ENCODE results near the gene TRPC6. TPM values are rescaled to one million over a fixed set of nuclear protein-coding genes. Genes with fewer than 3 reads are reported as not detected.
"Not testable (repeated sequence)": the region's sequence is repeated elsewhere in the genome, so short reads cannot be mapped to it uniquely, and the experiment has no call there.

TRPC6 gene
- total and polyA plus RNA-seq, 3 donors from 2014 or later = 1.4 to 4.1 (median 3.7) TPM

DNA sequence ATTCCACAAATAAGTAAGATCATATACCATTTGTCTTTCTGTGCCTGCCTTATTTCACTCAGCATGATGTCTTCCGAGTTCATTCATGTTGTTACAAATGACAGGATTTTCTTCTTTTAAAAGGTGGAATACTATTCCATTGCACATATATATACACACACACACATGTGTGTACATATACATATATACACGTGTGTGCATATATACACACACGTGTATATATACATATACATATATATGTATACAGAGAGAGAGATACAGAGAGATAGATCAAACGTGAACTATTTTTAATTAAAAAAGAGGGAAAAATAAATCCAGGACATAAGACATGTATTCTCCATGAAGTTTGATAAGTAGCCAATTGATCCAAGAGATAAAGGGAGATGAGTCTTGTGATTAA is 108.1 kb downstream of the TRPC6 start:
- Histone ChIP-seq H3K9me3 (no peaks in the 10 kb centered on the region), H3K27me3 (no peaks in the 10 kb centered on the region), H3K36me3 (ENCODE audit: low read depth, missing control alignments) (no peaks in the 10 kb centered on the region), H3K27ac (no peak overlapping the region), H3K4me3 (no peak overlapping the region), H3K4me1 (no peaks in the 10 kb centered on the region)
- no peak for TF ChIP-seq POLR2A (IDR thresholded peaks at IDR 0.05)
- TF ChIP-seq, protein P1, sequence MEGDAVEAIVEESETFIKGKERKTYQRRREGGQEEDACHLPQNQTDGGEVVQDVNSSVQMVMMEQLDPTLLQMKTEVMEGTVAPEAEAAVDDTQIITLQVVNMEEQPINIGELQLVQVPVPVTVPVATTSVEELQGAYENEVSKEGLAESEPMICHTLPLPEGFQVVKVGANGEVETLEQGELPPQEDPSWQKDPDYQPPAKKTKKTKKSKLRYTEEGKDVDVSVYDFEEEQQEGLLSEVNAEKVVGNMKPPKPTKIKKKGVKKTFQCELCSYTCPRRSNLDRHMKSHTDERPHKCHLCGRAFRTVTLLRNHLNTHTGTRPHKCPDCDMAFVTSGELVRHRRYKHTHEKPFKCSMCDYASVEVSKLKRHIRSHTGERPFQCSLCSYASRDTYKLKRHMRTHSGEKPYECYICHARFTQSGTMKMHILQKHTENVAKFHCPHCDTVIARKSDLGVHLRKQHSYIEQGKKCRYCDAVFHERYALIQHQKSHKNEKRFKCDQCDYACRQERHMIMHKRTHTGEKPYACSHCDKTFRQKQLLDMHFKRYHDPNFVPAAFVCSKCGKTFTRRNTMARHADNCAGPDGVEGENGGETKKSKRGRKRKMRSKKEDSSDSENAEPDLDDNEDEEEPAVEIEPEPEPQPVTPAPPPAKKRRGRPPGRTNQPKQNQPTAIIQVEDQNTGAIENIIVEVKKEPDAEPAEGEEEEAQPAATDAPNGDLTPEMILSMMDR (IDR thresholded peaks at IDR 0.05) = no peak
- no peak for DNase-seq
- intact Hi-C loops (cut with DNase I; ENCODE audit: low total_unique reads) = no loop called here
- 85% methylated on average over 4 of the region's 4 CpGs for WGBS, 2 donors

DNA sequence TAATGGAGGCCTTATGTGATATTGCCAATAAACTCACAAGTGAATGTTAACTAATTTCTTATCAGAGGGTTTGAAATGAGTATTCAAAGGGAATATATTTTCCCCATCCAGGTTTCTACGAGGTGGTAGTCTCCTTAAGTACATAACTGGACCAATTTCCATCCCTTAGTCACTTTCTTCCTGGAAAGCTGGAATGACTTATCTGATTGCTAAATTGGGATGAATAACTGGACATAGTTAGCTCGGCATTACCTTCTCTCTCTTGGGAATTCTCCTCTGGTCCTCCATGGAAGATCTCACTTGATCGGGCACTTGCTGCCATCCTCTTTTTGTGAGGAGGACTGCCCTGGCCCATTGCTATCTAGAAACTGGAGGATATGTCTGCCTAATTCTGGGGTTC is 109.1 kb downstream of the TRPC6 start:
- no peak overlapping the region for H3K4me3 ChIP-seq
- TF ChIP-seq POLR2A (IDR thresholded peaks at IDR 0.05) = no peak
- TF ChIP-seq, protein P1 (IDR thresholded peaks at IDR 0.05) = no peak
- H3K36me3 ChIP-seq (ENCODE audit: low read depth, missing control alignments) = no peaks in the 10 kb centered on the region
- intact Hi-C loops (cut with DNase I; ENCODE audit: low total_unique reads) = no loop called here
- H3K9me3 ChIP-seq = no peaks in the 10 kb centered on the region
- DNase-seq = no peak
- no peak overlapping the region for H3K27ac ChIP-seq
- H3K4me1 ChIP-seq = no peaks in the 10 kb centered on the region
- H3K27me3 ChIP-seq = no peaks in the 10 kb centered on the region
- 83 to 90% methylated on average over 3 of the region's 3 CpGs for WGBS, 2 donors

DNA sequence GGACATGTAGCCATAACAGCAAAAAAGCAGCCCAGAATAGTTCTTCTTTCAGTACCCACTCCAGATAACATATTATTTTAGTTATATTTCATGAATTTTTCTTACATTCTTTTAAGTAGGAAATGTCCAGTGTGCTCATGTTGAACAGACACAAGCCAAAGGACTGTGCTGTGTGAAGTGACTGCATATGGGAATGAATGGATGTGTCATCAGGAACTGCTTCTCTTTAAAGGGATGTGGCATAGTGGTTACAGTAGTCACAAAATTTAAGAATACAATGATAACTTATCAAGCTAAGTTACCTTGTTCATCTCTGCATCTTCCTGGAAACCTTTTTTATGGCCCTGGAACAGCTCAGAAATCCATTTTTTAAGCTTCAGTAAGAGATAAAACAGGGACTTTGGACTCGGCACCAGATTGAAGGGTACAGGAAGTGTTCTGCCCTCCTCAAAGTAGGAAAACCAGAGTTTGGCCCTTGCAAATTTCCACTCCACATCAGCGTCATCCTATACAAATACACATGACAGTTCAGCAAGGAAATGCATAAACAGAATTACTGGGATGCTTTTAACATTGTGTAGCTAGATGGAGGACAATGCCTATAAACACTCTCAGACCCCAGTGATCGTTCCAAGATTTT is 112.8 kb downstream of the TRPC6 start:
- DNase-seq = no peak
- no peaks in the 10 kb centered on the region for H3K9me3 ChIP-seq
- 81 to 91% methylated on average over 3 of the region's 3 CpGs for WGBS, 2 donors
- H3K27me3 ChIP-seq = no peaks in the 10 kb centered on the region
- TF ChIP-seq, protein P1 (IDR thresholded peaks at IDR 0.05) = no peak
- no peak for TF ChIP-seq POLR2A (IDR thresholded peaks at IDR 0.05)
- no peaks in the 10 kb centered on the region for H3K4me1 ChIP-seq
- no peak overlapping the region for H3K27ac ChIP-seq
- intact Hi-C loops (cut with DNase I; ENCODE audit: low total_unique reads) = no loop called here
- H3K4me3 ChIP-seq = no peak overlapping the region
- H3K36me3 ChIP-seq (ENCODE audit: low read depth, missing control alignments) = no peaks in the 10 kb centered on the region

DNA sequence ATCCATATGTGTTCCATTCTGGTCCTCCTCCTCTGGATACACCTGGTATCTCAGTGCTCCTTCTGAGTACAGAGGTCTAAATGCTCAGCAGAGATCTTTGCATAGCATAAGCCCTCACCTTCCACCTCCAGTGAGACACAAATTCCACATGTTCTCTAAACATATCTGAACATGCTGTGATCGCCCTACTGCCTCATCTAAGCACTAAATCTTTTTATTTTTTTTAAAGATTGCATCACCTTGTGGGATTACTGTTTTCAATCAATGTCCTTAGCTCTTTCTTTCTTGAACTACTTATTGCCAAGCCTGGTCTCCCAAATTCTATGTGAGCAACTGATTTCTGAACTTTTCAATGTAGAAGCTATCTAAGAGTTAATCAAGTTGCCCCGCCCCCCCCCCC is 113.4 kb downstream of the TRPC6 start:
- Histone ChIP-seq H3K27me3 (no peaks in the 10 kb centered on the region), H3K9me3 (no peaks in the 10 kb centered on the region), H3K4me1 (no peaks in the 10 kb centered on the region), H3K4me3 (no peak overlapping the region), H3K36me3 (ENCODE audit: low read depth, missing control alignments) (no peaks in the 10 kb centered on the region), H3K27ac (no peak overlapping the region)
- whole genome bisulfite sequencing, 2 donors = 61 to 87% methylated on average over 2 of the region's 2 CpGs
- no peak for DNase-seq
- intact Hi-C loops (cut with DNase I; ENCODE audit: low total_unique reads) = no loop called here
- TF ChIP-seq, protein P1 (IDR thresholded peaks at IDR 0.05) = no peak
- TF ChIP-seq POLR2A (IDR thresholded peaks at IDR 0.05) = no peak

DNA sequence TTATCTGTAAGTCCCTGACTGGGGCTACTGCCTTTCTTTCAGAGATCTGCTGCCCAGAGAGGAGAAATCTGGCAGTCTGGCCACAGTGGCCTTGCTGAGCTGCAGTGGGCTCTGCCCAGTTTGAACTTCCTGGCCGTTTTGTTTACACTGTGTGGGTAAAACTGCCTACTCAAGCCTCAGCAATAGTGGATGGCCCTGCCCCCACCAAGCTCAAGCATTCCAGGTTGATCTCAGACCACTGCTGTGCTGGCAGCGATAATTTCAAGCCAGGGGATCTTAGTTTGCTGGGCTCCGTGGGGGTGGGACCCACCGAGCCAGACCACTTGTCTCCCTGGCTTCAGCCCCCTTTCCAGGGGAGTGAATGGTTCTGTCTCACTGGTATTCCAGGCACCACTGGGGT is 117.5 kb downstream of the TRPC6 start:
- TF ChIP-seq, protein P1 (IDR thresholded peaks at IDR 0.05) = no peak
- TF ChIP-seq POLR2A (IDR thresholded peaks at IDR 0.05) = no peak
- Histone ChIP-seq H3K27ac (no peak overlapping the region), H3K36me3 (ENCODE audit: low read depth, missing control alignments) (no peaks in the 10 kb centered on the region), H3K27me3 (no peaks in the 10 kb centered on the region), H3K4me1 (no peaks in the 10 kb centered on the region), H3K4me3 (no peak overlapping the region), H3K9me3 (no peaks in the 10 kb centered on the region)
- intact Hi-C loops (cut with DNase I; ENCODE audit: low total_unique reads) = no loop called here
- no peak for DNase-seq
- WGBS, 2 donors = 68 to 75% methylated on average over 2 to 4 of the region's 4 CpGs

DNA sequence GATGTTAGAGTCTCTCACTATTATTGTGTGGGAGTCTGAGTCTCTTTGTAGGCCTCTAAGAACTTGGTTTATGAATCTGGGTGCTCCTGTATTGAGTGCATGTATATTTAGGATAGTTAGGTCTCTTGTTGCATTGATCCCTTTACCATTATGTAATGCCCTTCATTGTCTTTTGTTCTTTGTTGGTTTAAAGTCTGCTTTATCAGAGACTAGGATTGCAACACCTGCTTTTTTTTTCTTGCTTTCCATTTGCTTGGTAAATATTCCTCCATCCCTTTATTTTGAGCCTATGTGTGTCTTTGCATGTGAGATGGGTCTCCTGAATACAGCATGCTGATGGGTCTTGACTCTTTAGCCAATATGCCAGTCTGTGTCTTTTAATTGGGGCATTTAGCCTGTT is 119.4 kb downstream of the TRPC6 start:
- intact Hi-C loops (cut with DNase I; ENCODE audit: low total_unique reads); H3K4me1 ChIP-seq; H3K27me3 ChIP-seq; DNase-seq; H3K27ac ChIP-seq; H3K4me3 ChIP-seq; H3K9me3 ChIP-seq; H3K36me3 ChIP-seq (ENCODE audit: low read depth, missing control alignments): not testable (repeated sequence)
